HepG2 (cell line): Measurements from ENCODE around the gene CHMP4B. TPM values are rescaled to one million over a fixed set of nuclear protein-coding genes. Genes with fewer than 3 reads are reported as not detected.

ENCODE experiments used
- ATAC-seq: fragments of 200-7000 bp; cut with Tn5 transposase; 3 replicates; pipeline ENCODE4 v1.9.1; 2020; ENCODE audit warnings: mild to moderate bottlenecking, moderate library complexity
- BruUV-seq: library from RNA; stranded (reverse); fragments of 400-500 nt; replicated peaks from 2 replicates; lab custom pipeline; 2021; lab: Mats Ljungman, UMichigan
- CTCF ChIA-PET: fragments of 300-600 bp; formaldehyde crosslinking; extraction: SDS; loops from one replicate; lab custom pipeline; 2021; ENCODE audit warnings: low total read pairs, inconsistent platforms, low intra/inter-chr PET ratio; lab: Yijun Ruan, JAX
- POLR2A ChIA-PET: fragments of 350-600 bp; sonication (Branson Sonifier 250); formaldehyde crosslinking; loops from one replicate; lab custom pipeline; 2020; ENCODE audit warnings: antibody characterized with exemption, inconsistent platforms; lab: Yijun Ruan, JAX
- DNase-seq: peaks from one replicate; pipeline ENCODE4 v3.0.0-alpha.2; 2015; ENCODE audit warnings: low spot score
- FAIRE-seq: peaks from 3 replicates; lab custom pipeline; 2011; peaks lifted over from hg19 to GRCh38; lab: Jason Lieb, UNC
- H2AFZ ChIP-seq: one replicate; pipeline ENCODE4 v1.6.1; 2011; ENCODE audit warnings: low read length, inconsistent platforms
- H3K27ac ChIP-seq: fragments of 300-600 bp; 3 replicates; pipeline ENCODE4 v1.8.0; 2011; ENCODE audit warnings: mixed run types, mild to moderate bottlenecking, mixed read lengths, low read length, inconsistent platforms; ENCODE audit not compliant: insufficient read depth; ENCODE audit errors: extremely low read length
- H3K27me3 ChIP-seq, 2 experiments: fragments of 200-600 bp in 1 of 2; 2 replicates in 1 of 2; 3 replicates in 1 of 2; pipeline versions ENCODE4 v1.6.0 to v1.8.0; 2011; ENCODE audit warnings: low read length in 2 of 2, mild to moderate bottlenecking in 2 of 2, moderate library complexity in 2 of 2, inconsistent platforms in 1 of 2; ENCODE audit not compliant: insufficient read depth in 2 of 2, control insufficient read depth in 1 of 2
- H3K36me3 ChIP-seq, 2 experiments: fragments of 200-600 bp in 1 of 2; replicated peaks in 1 of 2; 2 replicates in 1 of 2; 3 replicates in 1 of 2; pipeline versions ENCODE4 v1.5.1 to v1.8.0; 2011; ENCODE audit warnings: low read length in 2 of 2, inconsistent platforms in 1 of 2; ENCODE audit not compliant: insufficient read depth in 2 of 2, control insufficient read depth in 1 of 2
- H3K4me1 ChIP-seq: 2 replicates; pipeline ENCODE4 v1.5.1; 2012; ENCODE audit warnings: low read length, inconsistent platforms; ENCODE audit not compliant: insufficient read depth
- H3K4me2 ChIP-seq: 2 replicates; pipeline ENCODE4 v1.6.0; 2011; ENCODE audit warnings: low read depth, low read length, inconsistent platforms
- H3K4me3 ChIP-seq, 3 experiments: fragments of 200-600 bp in 1 of 3; sonication (generic), shearing (Covaris generic) in 1 of 3; replicated peaks in 1 of 3; 2 replicates each; pipeline ENCODE4 v1.5.1; 2011 to 2016; ENCODE audit warnings: low read length in 3 of 3, inconsistent platforms in 2 of 3, low read depth in 2 of 3, mild to moderate bottlenecking in 2 of 3, control low read depth in 1 of 3, mixed read lengths in 1 of 3; ENCODE audit not compliant: insufficient read depth in 1 of 3
- H3K79me2 ChIP-seq: one replicate; pipeline ENCODE4 v1.6.1; 2011; ENCODE audit warnings: low read length, inconsistent platforms; ENCODE audit not compliant: insufficient read depth
- H3K9ac ChIP-seq: 2 replicates; pipeline ENCODE4 v1.6.0; 2011; ENCODE audit warnings: mild to moderate bottlenecking, low read depth, low read length, inconsistent platforms; ENCODE audit not compliant: insufficient read depth
- H3K9me3 ChIP-seq: 2 replicates; pipeline ENCODE4 v1.5.1; 2012; ENCODE audit warnings: mild to moderate bottlenecking, low read length
- H4K20me1 ChIP-seq: 2 replicates; pipeline ENCODE4 v1.6.0; 2011; ENCODE audit warnings: inconsistent platforms, mild to moderate bottlenecking, low read length, moderate library complexity; ENCODE audit not compliant: insufficient read depth
- CBFB ChIP-seq: sonication (generic); formaldehyde crosslinking; IDR thresholded peaks from 2 replicates; pipeline ENCODE4 v1.4.0; 2020; ENCODE audit warnings: missing genetic modification reagents
- EED ChIP-seq: sonication (generic); formaldehyde crosslinking; IDR thresholded peaks from 2 replicates; pipeline ENCODE4 v1.5.0; 2020; ENCODE audit warnings: mild to moderate bottlenecking, missing genetic modification reagents
- MAFK ChIP-seq, 2 experiments: IDR thresholded peaks in 1 of 2; conservative IDR thresholded peaks in 1 of 2; 2 replicates each; pipeline ENCODE4 v1.6.1; 2011; ENCODE audit warnings: improper control_type of control experiment in 2 of 2, low read length in 2 of 2
- SCMH1 ChIP-seq: sonication (generic); formaldehyde crosslinking; IDR thresholded peaks from 2 replicates; pipeline ENCODE4 v1.9.0; 2021; ENCODE audit warnings: missing genetic modification reagents, mild to moderate bottlenecking, borderline replicate concordance
- SP1 ChIP-seq, 2 experiments: fragments of 450-650 bp in 1 of 2; sonication (generic) in 1 of 2; formaldehyde crosslinking in 1 of 2; IDR thresholded peaks; 2 replicates each; pipeline versions ENCODE4 v1.4.0 to v1.6.1; 2016 to 2020; ENCODE audit warnings: missing genetic modification reagents in 1 of 2
- SP4 ChIP-seq: sonication (generic); formaldehyde crosslinking; IDR thresholded peaks from 2 replicates; pipeline ENCODE4 v1.8.1; 2023; ENCODE audit warnings: mild to moderate bottlenecking, missing genetic modification reagents
- SP5 ChIP-seq: IDR thresholded peaks from 2 replicates; pipeline ENCODE4 v1.6.1; 2016; ENCODE audit warnings: low read depth, borderline replicate concordance
- TCF12 ChIP-seq, 2 experiments: fragments of 450-650 bp in 1 of 2; sonication (generic) in 1 of 2; formaldehyde crosslinking in 1 of 2; IDR thresholded peaks; 2 replicates each; pipeline versions ENCODE4 v1.6.1 to v1.8.0; 2017 to 2022; ENCODE audit warnings: antibody characterized with exemption in 1 of 2, mild to moderate bottlenecking in 1 of 2, missing genetic modification reagents in 1 of 2, moderate library complexity in 1 of 2
- TMF1 ChIP-seq: sonication (generic); formaldehyde crosslinking; IDR thresholded peaks from 2 replicates; pipeline ENCODE4 v1.8.1; 2022; ENCODE audit warnings: low read depth, missing genetic modification reagents
- ZFP36L1 ChIP-seq: sonication (generic); formaldehyde crosslinking; IDR thresholded peaks from 2 replicates; pipeline ENCODE4 v1.8.0; 2022; ENCODE audit warnings: mild to moderate bottlenecking, missing genetic modification reagents, moderate library complexity
- ZNF354B ChIP-seq: sonication (generic); formaldehyde crosslinking; IDR thresholded peaks from 2 replicates; pipeline ENCODE4 v1.8.0; 2022; ENCODE audit warnings: mild to moderate bottlenecking, missing genetic modification reagents
- WGBS: methylation state at CpG from one replicate; pipeline ENCODE4 v1.1.6; 2017; ENCODE audit warnings: low lambda C conversion rate; 5-methylcytosine and 5-hydroxymethylcytosine counted together
- in situ Hi-C: cut with HindIII; loops from 2 replicates; pipeline ENCODE4 v1.10.0; 2017; ENCODE audit warnings: low pct_unique_long_range_greater_than_20kb; ENCODE audit not compliant: extremely low pct_ligation_motif_present
- intact Hi-C: fragments of 100-400 bp; cut with micrococcal nuclease; formaldehyde crosslinking; loops from one replicate; pipeline ENCODE4 v1.10.0; 2022; ENCODE audit not compliant: unreplicated experiment
- polyA plus RNA-seq, 8 experiments: library from polyadenylated mRNA; depleted of rRNA in 3 of 8; stranded (reverse) in 7 of 8; unstranded in 1 of 8; fragments of >200 nt; fragmentation: Illumina TruSeq in 4 of 8; extraction: Trizol in 4 of 8; gene quantifications; 2 replicates each; pipeline versions ENCODE4 v1.2.1 to v1.2.3, GENCODE V29; 2011 to 2016; ENCODE audit warnings: low read depth in 4 of 8, missing spikeins in 1 of 8, mixed read lengths in 1 of 8; ENCODE audit not compliant: insufficient read depth in 1 of 8
- total RNA-seq, 5 experiments: library from RNA; depleted of rRNA; stranded (reverse); fragments of >200 nt; fragmentation: Illumina TruSeq; extraction: Trizol; gene quantifications; 2 replicates each; pipeline ENCODE4 v1.2.3, GENCODE V29; 2016; ENCODE audit warnings: low read depth in 1 of 5
- TF ChIP-seq, protein P1 (sequence below): sonication (generic); formaldehyde crosslinking; IDR thresholded peaks from 2 replicates; pipeline ENCODE4 v1.4.0; 2020; ENCODE audit warnings: missing genetic modification reagents
- TF ChIP-seq, protein P2 (sequence below): sonication (generic); formaldehyde crosslinking; IDR thresholded peaks from 2 replicates; pipeline ENCODE4 v1.4.0; 2020; ENCODE audit warnings: missing genetic modification reagents, mild to moderate bottlenecking, borderline replicate concordance
- TF ChIP-seq, protein P3 (sequence below): sonication (generic); formaldehyde crosslinking; IDR thresholded peaks from 2 replicates; pipeline ENCODE4 v1.8.0; 2022; ENCODE audit warnings: mild to moderate bottlenecking, missing genetic modification reagents, borderline replicate concordance
- TF ChIP-seq, protein P4 (sequence below): sonication (generic); formaldehyde crosslinking; IDR thresholded peaks from 2 replicates; pipeline ENCODE4 v1.5.0; 2020; ENCODE audit warnings: mild to moderate bottlenecking, missing genetic modification reagents, borderline replicate concordance
- TF ChIP-seq, protein P5 (sequence below): sonication (generic); formaldehyde crosslinking; IDR thresholded peaks from 2 replicates; pipeline ENCODE4 v1.8.0; 2022; ENCODE audit warnings: mild to moderate bottlenecking, missing genetic modification reagents, moderate library complexity

Gene CHMP4B
- total and polyA plus RNA-seq, 2 of the 13 experiments (the other 11 are each of a cell fraction or from before 2014, with no cell fraction given), result 40.1 to 45.6 TPM

DNA sequence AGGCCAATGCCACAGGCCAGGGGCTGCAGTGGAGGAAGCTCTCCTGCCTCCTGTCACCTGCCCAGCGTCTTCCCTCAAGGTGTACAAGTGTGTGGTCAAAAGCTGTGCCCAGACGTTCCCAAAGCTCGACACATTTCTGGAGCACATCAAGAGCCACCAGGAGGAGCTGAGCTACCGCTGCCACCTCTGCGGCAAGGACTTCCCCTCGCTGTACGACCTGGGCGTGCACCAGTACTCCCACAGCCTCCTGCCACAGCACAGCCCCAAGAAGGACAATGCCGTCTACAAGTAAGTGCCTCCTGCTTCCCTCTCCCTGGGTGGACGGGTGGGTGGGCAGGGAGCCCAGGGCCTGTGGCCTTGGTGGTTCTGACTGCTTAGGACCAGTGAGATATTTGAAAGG, 41.1 kb upstream of the CHMP4B start:
- TF ChIP-seq CBFB (CRISPR knock-in tag) (no peak), SP5 (no peak), SP1 (IDR thresholded peaks at IDR 0.05) (no peak), SP1 (CRISPR knock-in tag; IDR thresholded peaks at IDR 0.05) (no peak), SP4 (CRISPR knock-in tag) (no peak), EED (CRISPR knock-in tag) (no peak), TCF12 (IDR thresholded peaks at IDR 0.05) (no peak), TCF12 (CRISPR knock-in tag; IDR thresholded peaks at IDR 0.05) (no peak), ZFP36L1 (CRISPR knock-in tag) (no peak), TMF1 (CRISPR knock-in tag) (no peak), MAFK (conservative IDR thresholded peaks at IDR 0.05 in 1 of 2, IDR thresholded peaks at IDR 0.05 in 1 of 2; ENCODE audit: low read length in 2 of 2) (no peak), SCMH1 (CRISPR knock-in tag) (no peak), ZNF354B (no peak)
- TF ChIP-seq, protein P1, sequence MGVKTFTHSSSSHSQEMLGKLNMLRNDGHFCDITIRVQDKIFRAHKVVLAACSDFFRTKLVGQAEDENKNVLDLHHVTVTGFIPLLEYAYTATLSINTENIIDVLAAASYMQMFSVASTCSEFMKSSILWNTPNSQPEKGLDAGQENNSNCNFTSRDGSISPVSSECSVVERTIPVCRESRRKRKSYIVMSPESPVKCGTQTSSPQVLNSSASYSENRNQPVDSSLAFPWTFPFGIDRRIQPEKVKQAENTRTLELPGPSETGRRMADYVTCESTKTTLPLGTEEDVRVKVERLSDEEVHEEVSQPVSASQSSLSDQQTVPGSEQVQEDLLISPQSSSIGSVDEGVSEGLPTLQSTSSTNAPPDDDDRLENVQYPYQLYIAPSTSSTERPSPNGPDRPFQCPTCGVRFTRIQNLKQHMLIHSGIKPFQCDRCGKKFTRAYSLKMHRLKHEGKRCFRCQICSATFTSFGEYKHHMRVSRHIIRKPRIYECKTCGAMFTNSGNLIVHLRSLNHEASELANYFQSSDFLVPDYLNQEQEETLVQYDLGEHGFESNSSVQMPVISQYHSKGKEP, result no peak
- TF ChIP-seq, protein P2, sequence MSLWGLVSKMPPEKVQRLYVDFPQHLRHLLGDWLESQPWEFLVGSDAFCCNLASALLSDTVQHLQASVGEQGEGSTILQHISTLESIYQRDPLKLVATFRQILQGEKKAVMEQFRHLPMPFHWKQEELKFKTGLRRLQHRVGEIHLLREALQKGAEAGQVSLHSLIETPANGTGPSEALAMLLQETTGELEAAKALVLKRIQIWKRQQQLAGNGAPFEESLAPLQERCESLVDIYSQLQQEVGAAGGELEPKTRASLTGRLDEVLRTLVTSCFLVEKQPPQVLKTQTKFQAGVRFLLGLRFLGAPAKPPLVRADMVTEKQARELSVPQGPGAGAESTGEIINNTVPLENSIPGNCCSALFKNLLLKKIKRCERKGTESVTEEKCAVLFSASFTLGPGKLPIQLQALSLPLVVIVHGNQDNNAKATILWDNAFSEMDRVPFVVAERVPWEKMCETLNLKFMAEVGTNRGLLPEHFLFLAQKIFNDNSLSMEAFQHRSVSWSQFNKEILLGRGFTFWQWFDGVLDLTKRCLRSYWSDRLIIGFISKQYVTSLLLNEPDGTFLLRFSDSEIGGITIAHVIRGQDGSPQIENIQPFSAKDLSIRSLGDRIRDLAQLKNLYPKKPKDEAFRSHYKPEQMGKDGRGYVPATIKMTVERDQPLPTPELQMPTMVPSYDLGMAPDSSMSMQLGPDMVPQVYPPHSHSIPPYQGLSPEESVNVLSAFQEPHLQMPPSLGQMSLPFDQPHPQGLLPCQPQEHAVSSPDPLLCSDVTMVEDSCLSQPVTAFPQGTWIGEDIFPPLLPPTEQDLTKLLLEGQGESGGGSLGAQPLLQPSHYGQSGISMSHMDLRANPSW, result no peak
- TF ChIP-seq, protein P3, sequence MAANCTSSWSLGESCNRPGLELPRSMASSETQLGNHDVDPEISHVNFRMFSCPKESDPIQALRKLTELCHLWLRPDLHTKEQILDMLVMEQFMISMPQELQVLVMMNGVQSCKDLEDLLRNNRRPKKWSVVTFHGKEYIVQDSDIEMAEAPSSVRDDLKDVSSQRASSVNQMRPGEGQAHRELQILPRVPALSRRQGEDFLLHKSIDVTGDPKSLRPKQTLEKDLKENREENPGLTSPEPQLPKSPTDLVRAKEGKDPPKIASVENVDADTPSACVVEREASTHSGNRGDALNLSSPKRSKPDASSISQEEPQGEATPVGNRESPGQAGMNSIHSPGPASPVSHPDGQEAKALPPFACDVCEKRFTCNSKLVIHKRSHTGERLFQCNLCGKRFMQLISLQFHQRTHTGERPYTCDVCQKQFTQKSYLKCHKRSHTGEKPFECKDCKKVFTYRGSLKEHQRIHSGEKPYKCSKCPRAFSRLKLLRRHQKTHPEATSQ, result no peak
- TF ChIP-seq, protein P4, sequence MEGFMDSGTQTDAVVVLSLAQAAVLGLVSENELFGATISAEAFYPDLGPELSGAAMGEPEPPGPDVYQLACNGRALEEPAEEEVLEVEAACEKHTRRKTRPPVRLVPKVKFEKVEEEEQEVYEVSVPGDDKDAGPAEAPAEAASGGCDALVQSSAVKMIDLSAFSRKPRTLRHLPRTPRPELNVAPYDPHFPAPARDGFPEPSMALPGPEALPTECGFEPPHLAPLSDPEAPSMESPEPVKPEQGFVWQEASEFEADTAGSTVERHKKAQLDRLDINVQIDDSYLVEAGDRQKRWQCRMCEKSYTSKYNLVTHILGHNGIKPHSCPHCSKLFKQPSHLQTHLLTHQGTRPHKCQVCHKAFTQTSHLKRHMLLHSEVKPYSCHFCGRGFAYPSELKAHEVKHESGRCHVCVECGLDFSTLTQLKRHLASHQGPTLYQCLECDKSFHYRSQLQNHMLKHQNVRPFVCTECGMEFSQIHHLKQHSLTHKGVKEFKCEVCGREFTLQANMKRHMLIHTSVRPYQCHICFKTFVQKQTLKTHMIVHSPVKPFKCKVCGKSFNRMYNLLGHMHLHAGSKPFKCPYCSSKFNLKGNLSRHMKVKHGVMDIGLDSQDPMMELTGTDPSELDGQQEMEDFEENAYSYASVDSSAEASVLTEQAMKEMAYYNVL (CRISPR knock-in tag), result no peak
- TF ChIP-seq, protein P5, sequence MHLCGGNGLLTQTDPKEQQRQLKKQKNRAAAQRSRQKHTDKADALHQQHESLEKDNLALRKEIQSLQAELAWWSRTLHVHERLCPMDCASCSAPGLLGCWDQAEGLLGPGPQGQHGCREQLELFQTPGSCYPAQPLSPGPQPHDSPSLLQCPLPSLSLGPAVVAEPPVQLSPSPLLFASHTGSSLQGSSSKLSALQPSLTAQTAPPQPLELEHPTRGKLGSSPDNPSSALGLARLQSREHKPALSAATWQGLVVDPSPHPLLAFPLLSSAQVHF (CRISPR knock-in tag), result no peak
- POLR2A ChIA-PET, result no interaction called here
- 0 out of 5 replicates have a peak, but pooled peaks cover 0 to 3% of the 10 kb centered on the region in 2 experiments for H3K36me3 ChIP-seq
- no peaks in the 10 kb centered on the region for H3K79me2 ChIP-seq
- H3K4me2 ChIP-seq, result no peak overlapping the region
- in situ Hi-C loops, result no loop called here
- H3K9ac ChIP-seq, result no peak overlapping the region
- intact Hi-C loops, result no loop called here
- no peak for FAIRE-seq
- no peaks in the 10 kb centered on the region for H3K4me1 ChIP-seq
- H3K9me3 ChIP-seq, result no peaks in the 10 kb centered on the region
- no peaks in the 10 kb centered on the region for H3K27me3 ChIP-seq
- no peak overlapping the region for H3K27ac ChIP-seq
- no peaks in the 10 kb centered on the region for H4K20me1 ChIP-seq
- H3K4me3 ChIP-seq, result no peak overlapping the region
- BruUV-seq, result no TSS peak
- 86% methylated on average over 10 of the region's 10 CpGs for WGBS
- ATAC-seq, result no peak; the same call in 1 of the 3 replicates
- CTCF ChIA-PET, result no interaction called here
- no peak overlapping the region for H2AFZ ChIP-seq
- DNase-seq, result no peak
